Gastroesophageal sphincter (tissue), 4 donors: Measurements from ENCODE around the gene HBZ. TPM values are rescaled to one million over a fixed set of nuclear protein-coding genes. Genes with fewer than 3 reads are reported as not detected.
A peak's percentile ranks its signal among the peaks of the same experiment; 100 is the strongest.
"Not testable (repeated sequence)": the region's sequence is repeated elsewhere in the genome, so short reads cannot be mapped to it uniquely, and the experiment has no call there.

Source experiments
- ATAC-seq: fragments of 150-250 bp; one replicate; pipeline ENCODE4 v1.9.1; 2016; ENCODE audit warnings: mild to moderate bottlenecking, moderate library complexity
- H3K27ac ChIP-seq, 4 donors: fragments of 200-600 bp; sonication (generic) in 3 of 4; 1 replicate in 3 of 4; 2 replicates in 1 of 4; pipeline ENCODE4 v1.5.1; 2016 to 2019
- H3K27me3 ChIP-seq: fragments of 200-600 bp; sonication (generic); one replicate; pipeline ENCODE4 v1.5.1; 2019
- H3K36me3 ChIP-seq, 2 donors: fragments of 200-600 bp; sonication (generic); one replicate each; pipeline ENCODE4 v1.5.1; 2019; ENCODE audit warnings: control low read depth in 1 of 2
- H3K4me1 ChIP-seq, 3 donors: fragments of 200-600 bp; sonication (generic); 1 replicate in 2 of 3; 2 replicates in 1 of 3; pipeline ENCODE4 v1.5.1; 2016 to 2019; ENCODE audit warnings: control low read depth in 2 of 3
- H3K4me3 ChIP-seq, 2 donors: fragments of 200-600 bp; sonication (generic); one replicate each; pipeline ENCODE4 v1.5.1; 2019; ENCODE audit warnings: mild to moderate bottlenecking in 1 of 2, moderate library complexity in 1 of 2
- H3K9me3 ChIP-seq, 3 donors: fragments of 200-600 bp; sonication (generic); one replicate each; pipeline ENCODE4 v1.5.1; 2017 to 2019; ENCODE audit warnings: control low read depth in 2 of 3
- EP300 ChIP-seq: sonication (generic); formaldehyde crosslinking; IDR thresholded peaks from one replicate; pipeline ENCODE4 v1.6.1; 2017; ENCODE audit warnings: antibody characterized with exemption, mild to moderate bottlenecking
- POLR2A ChIP-seq, 2 donors: fragments of 450-650 bp; IDR thresholded peaks; one replicate each; pipeline ENCODE4 v1.6.1; 2017; ENCODE audit warnings: antibody characterized with exemption in 2 of 2, mild to moderate bottlenecking in 2 of 2, moderate library complexity in 1 of 2
- POLR2AphosphoS5 ChIP-seq: sonication (generic); formaldehyde crosslinking; IDR thresholded peaks from one replicate; pipeline ENCODE4 v1.6.1; 2017; ENCODE audit warnings: antibody characterized with exemption
- WGBS, 2 donors: methylation state at CpG; one replicate each; pipeline ENCODE4 v1.1.5; 2018; ENCODE audit warnings: low coverage in 1 of 2; 5-methylcytosine and 5-hydroxymethylcytosine counted together
- total RNA-seq, 4 donors: library from RNA; depleted of rRNA; stranded (reverse); fragments of >200 nt; gene quantifications; one replicate each; pipeline ENCODE4 v1.1.0, GENCODE V29; 2016
- TF ChIP-seq, protein P1 (sequence below), 4 experiments: fragments of 200-600 bp in 2 of 4; fragments of 450-650 bp in 2 of 4; sonication (generic) in 1 of 4; IDR thresholded peaks; one replicate each; pipeline ENCODE4 v1.5.1; 2017 to 2019; ENCODE audit warnings: antibody characterized with exemption in 4 of 4, mild to moderate bottlenecking in 2 of 4, moderate library complexity in 2 of 4

The HBZ gene
- total RNA-seq, 4 donors from 2014 or later: not detected

DNA sequence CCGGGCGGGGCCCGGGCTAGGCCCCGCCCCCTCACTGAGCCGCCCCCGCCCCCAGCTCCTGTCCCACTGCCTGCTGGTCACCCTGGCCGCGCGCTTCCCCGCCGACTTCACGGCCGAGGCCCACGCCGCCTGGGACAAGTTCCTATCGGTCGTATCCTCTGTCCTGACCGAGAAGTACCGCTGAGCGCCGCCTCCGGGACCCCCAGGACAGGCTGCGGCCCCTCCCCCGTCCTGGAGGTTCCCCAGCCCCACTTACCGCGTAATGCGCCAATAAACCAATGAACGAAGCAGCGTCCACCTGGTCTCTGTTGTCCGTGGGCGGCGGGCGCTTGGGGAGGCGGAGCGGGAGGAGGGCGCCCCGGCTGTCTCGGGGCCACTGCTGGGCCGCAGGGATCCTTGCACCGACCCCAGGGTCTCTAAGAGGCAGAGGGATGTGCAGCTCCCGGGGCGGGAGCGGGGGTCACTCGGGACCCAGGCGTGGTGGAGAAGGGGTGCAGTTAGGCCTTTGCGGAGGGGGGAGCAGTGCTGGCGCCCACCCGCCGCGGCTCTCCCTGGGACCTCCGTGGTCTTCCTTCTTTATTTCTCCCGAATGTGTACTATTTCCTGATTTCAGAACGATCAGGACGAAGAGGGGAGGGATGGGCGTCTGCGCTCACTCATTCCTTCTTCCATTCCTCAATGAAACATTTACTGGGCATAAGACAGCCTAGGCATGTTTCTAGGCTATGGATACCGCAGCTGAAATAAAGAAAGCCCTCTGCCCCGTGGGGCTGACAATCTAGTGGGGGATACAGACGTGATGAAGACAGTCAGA lies 2.0 kb downstream of the HBZ start:
- Histone ChIP-seq H3K4me3 (peak overlapping the region; percentile 20 to 50), H3K27me3 (peaks cover 60% of the 10 kb centered on the region), H3K4me1 (peaks cover 0 to 11% (median 7%) of the 10 kb centered on the region in 3 donors), H3K9me3 (no peaks in the 10 kb centered on the region), H3K27ac (no peak overlapping the region), H3K36me3 (no peaks in the 10 kb centered on the region)
- WGBS, 2 donors: 0 to 5% methylated on average over 3 of the region's 59 CpGs
- peak; percentile 41 for ATAC-seq
- TF ChIP-seq, protein P1, sequence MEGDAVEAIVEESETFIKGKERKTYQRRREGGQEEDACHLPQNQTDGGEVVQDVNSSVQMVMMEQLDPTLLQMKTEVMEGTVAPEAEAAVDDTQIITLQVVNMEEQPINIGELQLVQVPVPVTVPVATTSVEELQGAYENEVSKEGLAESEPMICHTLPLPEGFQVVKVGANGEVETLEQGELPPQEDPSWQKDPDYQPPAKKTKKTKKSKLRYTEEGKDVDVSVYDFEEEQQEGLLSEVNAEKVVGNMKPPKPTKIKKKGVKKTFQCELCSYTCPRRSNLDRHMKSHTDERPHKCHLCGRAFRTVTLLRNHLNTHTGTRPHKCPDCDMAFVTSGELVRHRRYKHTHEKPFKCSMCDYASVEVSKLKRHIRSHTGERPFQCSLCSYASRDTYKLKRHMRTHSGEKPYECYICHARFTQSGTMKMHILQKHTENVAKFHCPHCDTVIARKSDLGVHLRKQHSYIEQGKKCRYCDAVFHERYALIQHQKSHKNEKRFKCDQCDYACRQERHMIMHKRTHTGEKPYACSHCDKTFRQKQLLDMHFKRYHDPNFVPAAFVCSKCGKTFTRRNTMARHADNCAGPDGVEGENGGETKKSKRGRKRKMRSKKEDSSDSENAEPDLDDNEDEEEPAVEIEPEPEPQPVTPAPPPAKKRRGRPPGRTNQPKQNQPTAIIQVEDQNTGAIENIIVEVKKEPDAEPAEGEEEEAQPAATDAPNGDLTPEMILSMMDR (IDR thresholded peaks at IDR 0.05): no peak
- TF ChIP-seq POLR2A (IDR thresholded peaks at IDR 0.05): no peak
- no peak for TF ChIP-seq EP300
- TF ChIP-seq POLR2AphosphoS5: no peak

DNA sequence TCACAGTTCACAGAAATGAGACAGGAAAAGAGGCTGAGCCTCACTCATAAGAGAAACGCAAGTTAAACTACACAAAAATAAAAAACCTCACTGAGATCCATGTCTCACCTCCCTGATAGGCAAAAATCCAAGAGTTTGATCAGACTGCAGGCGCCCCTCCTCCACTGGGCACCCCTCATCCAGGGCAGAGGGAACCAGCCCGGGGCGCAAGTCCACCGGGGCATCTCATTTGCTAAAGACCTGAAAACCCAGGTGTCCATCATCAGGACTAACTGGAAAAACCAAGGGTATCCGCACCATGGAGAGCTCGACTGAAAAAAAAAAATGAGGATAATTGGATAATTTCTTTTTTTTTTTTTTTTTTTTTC lies 2.6 kb downstream of the HBZ start:
- Histone ChIP-seq H3K36me3 (no peaks in the 10 kb centered on the region), H3K9me3 (no peaks in the 10 kb centered on the region), H3K27ac (no peak overlapping the region), H3K4me1 (peaks cover 0 to 11% (median 7%) of the 10 kb centered on the region in 3 donors), H3K27me3 (peaks cover 59% of the 10 kb centered on the region), H3K4me3 (peak overlapping the region in 1 of 2 donors; percentile 50)
- WGBS, 2 donors: 48 to 72% methylated on average over 3 to 5 of the region's 7 CpGs
- no peak for TF ChIP-seq POLR2A (IDR thresholded peaks at IDR 0.05)
- TF ChIP-seq, protein P1 (IDR thresholded peaks at IDR 0.05): no peak
- no peak for TF ChIP-seq POLR2AphosphoS5
- no peak for TF ChIP-seq EP300
- no peak for ATAC-seq

DNA sequence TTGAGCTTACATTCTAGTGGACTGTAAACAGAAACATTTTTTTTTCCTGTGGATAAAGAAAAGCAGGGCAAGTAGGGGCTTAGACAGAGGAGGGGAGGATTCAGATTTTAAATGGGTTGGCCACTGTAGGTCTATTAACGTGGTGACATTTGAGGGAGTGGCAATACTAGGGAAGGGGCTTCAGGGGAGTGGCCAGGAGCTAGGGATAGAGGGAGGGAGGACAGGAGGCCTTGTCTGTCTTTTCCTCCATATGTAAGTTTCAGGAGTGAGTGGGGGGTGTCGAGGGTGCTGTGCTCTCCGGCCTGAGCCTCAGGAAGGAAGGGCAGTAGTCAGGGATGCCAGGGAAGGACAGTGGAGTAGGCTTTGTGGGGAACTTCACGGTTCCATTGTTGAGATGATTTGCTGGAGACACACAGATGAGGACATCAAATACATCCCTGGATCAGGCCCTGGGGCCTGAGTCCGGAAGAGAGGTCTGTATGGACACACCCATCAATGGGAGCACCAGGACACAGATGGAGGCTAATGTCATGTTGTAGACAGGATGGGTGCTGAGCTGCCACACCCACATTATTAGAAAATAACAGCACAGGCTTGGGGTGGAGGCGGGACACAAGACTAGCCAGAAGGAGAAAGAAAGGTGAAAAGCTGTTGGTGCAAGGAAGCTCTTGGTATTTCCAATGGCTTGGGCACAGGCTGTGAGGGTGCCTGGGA lies 6.8 kb downstream of the HBZ start:
- Histone ChIP-seq H3K4me3 (no peak overlapping the region), H3K27ac (no peak overlapping the region), H3K4me1 (peaks cover 0 to 9% (median 6%) of the 10 kb centered on the region in 3 donors), H3K9me3 (no peaks in the 10 kb centered on the region), H3K36me3 (no peaks in the 10 kb centered on the region), H3K27me3 (peaks cover 76% of the 10 kb centered on the region)
- TF ChIP-seq EP300: no peak
- ATAC-seq: no peak
- 36 to 49% methylated on average over 2 to 6 of the region's 6 CpGs for WGBS, 2 donors

DNA sequence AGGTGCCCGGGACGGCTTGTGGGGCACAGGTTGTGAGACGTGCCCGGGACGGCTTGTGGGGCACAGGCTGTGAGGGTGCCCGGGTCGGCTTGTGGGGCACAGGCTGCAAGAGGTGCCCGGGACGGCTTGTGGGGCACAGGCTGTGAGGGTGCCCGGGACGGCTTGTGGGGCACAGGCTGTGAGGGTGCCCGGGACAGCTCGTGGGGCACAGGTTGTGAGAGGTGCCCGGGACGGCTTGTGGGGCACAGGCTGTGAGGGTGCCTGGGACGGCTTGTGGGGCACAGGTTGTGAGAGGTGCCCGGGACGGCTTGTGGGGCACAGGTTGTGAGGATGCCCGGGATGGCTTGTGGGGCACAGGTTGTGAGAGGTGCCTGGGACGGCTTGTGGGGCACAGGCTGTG lies 7.8 kb downstream of the HBZ start:
- not testable (repeated sequence) for ATAC-seq
- WGBS, 2 donors: 53% methylated on average over 3 of the region's 20 CpGs; no CpG with 5 or more reads in 1 of the 2 donors

DNA sequence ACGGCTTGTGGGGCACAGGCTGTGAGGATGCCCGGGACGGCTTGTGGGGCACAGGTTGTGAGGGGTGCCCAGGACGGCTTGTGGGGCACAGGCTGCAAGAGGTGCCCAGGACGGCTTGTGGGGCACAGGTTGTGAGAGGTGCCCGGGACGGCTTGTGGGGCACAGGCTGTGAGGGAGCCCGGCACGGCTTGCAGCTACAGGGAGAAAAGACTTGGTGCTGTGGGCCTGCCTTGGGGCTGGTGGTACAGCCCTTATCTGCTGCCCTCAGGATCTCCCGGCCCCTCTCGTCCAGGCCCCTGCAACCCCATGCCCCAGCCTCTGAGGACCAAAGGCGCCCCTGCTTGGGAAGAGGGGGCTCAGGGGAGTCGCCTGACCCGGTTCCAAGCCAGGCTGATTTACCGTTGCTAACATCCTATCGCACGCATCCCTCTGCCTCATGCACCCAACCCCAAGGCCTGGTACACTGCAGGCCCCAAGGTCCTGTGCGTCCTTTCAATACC lies 8.3 kb downstream of the HBZ start:
- Histone ChIP-seq H3K27ac (no peak overlapping the region), H3K9me3 (no peaks in the 10 kb centered on the region), H3K27me3 (peaks cover 71% of the 10 kb centered on the region), H3K4me3 (no peak overlapping the region), H3K4me1 (peaks cover 0 to 10% (median 8%) of the 10 kb centered on the region in 3 donors), H3K36me3 (no peaks in the 10 kb centered on the region)
- 43% methylated on average over 6 of the region's 18 CpGs; no CpG with 5 or more reads in 1 of the 2 donors for WGBS, 2 donors
- TF ChIP-seq POLR2AphosphoS5: no peak
- TF ChIP-seq, protein P1 (IDR thresholded peaks at IDR 0.05): no peak
- TF ChIP-seq EP300: no peak
- TF ChIP-seq POLR2A (IDR thresholded peaks at IDR 0.05): no peak
- ATAC-seq: no peak

More for the DNA sequence above, 7.8 kb downstream of the HBZ start:
- not testable (repeated sequence) for H3K4me1 ChIP-seq, H3K4me3 ChIP-seq, H3K9me3 ChIP-seq, H3K36me3 ChIP-seq, H3K27ac ChIP-seq
- peaks cover 71% of the 10 kb centered on the region for H3K27me3 ChIP-seq
